ENCODE results near the gene SEC16A. TPM values are rescaled to one million over a fixed set of nuclear protein-coding genes. Genes with fewer than 3 reads are reported as not detected.
"Not testable (repeated sequence)": the region's sequence is repeated elsewhere in the genome, so short reads cannot be mapped to it uniquely, and the experiment has no call there.

SEC16A gene
- total and polyA plus RNA-seq, 7 experiments from 2014 or later: 25.4 to 88.5 (median 83.0) TPM

- no peaks in the 10 kb centered on the region for H3K27me3 Mint-ChIP-seq
- H3K9me3 ChIP-seq (ENCODE audit: control insufficient read depth in 2 of 3, low read length in 3 of 3): no peaks in the 10 kb centered on the region
- H3K9me3 Mint-ChIP-seq: no peaks in the 10 kb centered on the region
- peaks cover 50 to 74% (median 57%) of the 10 kb centered on the region in 7 donors for H3K4me1 Mint-ChIP-seq
- ATAC-seq (no peak), DNase-seq (no peak)
- H3K36me3 Mint-ChIP-seq: peaks cover 0 to 40% (median 7%) of the 10 kb centered on the region in 5 donors
- no peak overlapping the region for H3K27ac ChIP-seq (ENCODE audit: low read depth, low read length)
- ChIA-PET CTCF (no interaction called here), POLR2A (interaction anchor here (0.5 to 2.1 kb wide), 4 partner anchors 13 to 847 kb away, joined by 3 to 8 read pairs (median 4); partner anchors contain the start of gene NELFB)
- H3K36me3 ChIP-seq (ENCODE audit: control insufficient read depth in 2 of 3, insufficient read depth in 3 of 3, low read length in 3 of 3): peaks cover 4 to 37% (median 4%) of the 10 kb centered on the region in 3 experiments
- H3K4me1 ChIP-seq (ENCODE audit: control insufficient read depth in 2 of 2, insufficient read depth in 2 of 2, low read length in 2 of 2): peaks cover 40 to 50% of the 10 kb centered on the region in 2 donors
- intact Hi-C loops (cut with micrococcal nuclease): loop anchor here (10.0 kb wide), 2 partner anchors 127 to 137 kb away; partner anchors contain the start of gene NOTCH1 (in 1 of the 2)
- no peak overlapping the region for H3K4me3 ChIP-seq (ENCODE audit: low read length)
- H3K27me3 ChIP-seq (ENCODE audit: control insufficient read depth in 2 of 2, insufficient read depth in 2 of 2, low read length in 2 of 2): no peaks in the 10 kb centered on the region
- peak overlapping the region in 6 of 9 donors; percentile 31 to 78 (median 69) for H3K27ac Mint-ChIP-seq
- H3K4me3 Mint-ChIP-seq: peak overlapping the region in 5 of 10 donors; percentile 31 to 59 (median 43)
These were observed 74.9 kb downstream of the SEC16A start for GRCh38 chr9:136407911-136408310.

- H3K27me3 Mint-ChIP-seq; H3K9me3 Mint-ChIP-seq; H3K27ac ChIP-seq (ENCODE audit: low read depth, low read length); H3K9me3 ChIP-seq (ENCODE audit: control insufficient read depth in 2 of 3, low read length in 3 of 3); CTCF ChIA-PET; H3K4me3 ChIP-seq (ENCODE audit: low read length); H3K27me3 ChIP-seq (ENCODE audit: control insufficient read depth in 2 of 2, insufficient read depth in 2 of 2, low read length in 2 of 2); ATAC-seq; DNase-seq: not testable (repeated sequence)
- Histone ChIP-seq H3K36me3 (ENCODE audit: control insufficient read depth in 2 of 3, insufficient read depth in 3 of 3, low read length in 3 of 3) (peaks cover 0 to 42% (median 4%) of the 10 kb centered on the region in 3 experiments), H3K4me1 (ENCODE audit: control insufficient read depth in 2 of 2, insufficient read depth in 2 of 2, low read length in 2 of 2) (peaks cover 44 to 49% of the 10 kb centered on the region in 2 donors)
- intact Hi-C loops (cut with micrococcal nuclease): loop anchor here (10.0 kb wide), 2 partner anchors 128 to 138 kb away; partner anchors contain the start of gene NOTCH1 (in 1 of the 2)
- Mint-ChIP-seq H3K4me1 (peaks cover 48 to 74% (median 59%) of the 10 kb centered on the region in 7 donors), H3K36me3 (peaks cover 0 to 45% (median 7%) of the 10 kb centered on the region in 5 donors), H3K4me3 (peak overlapping the region in 1 of 10 donors; percentile 64), H3K27ac (peak overlapping the region in 2 of 9 donors; percentile 21 to 47)
- POLR2A ChIA-PET: interaction anchor here (0.7 kb wide), 1 partner anchor 26 kb away, joined by 3 read pairs; no protein-coding TSS in a partner anchor
These were observed 75.8 kb downstream of the SEC16A start for GRCh38 chr9:136407061-136407460.

GRCh38 chr9:136405904-136406303 lies 76.9 kb downstream of the SEC16A start:
- ATAC-seq; H3K27me3 ChIP-seq (ENCODE audit: control insufficient read depth in 2 of 2, insufficient read depth in 2 of 2, low read length in 2 of 2); DNase-seq; H3K27me3 Mint-ChIP-seq; H3K27ac ChIP-seq (ENCODE audit: low read depth, low read length); CTCF ChIA-PET; H3K9me3 Mint-ChIP-seq; H3K4me3 ChIP-seq (ENCODE audit: low read length); H3K9me3 ChIP-seq (ENCODE audit: control insufficient read depth in 2 of 3, low read length in 3 of 3): not testable (repeated sequence)
- intact Hi-C loops (cut with micrococcal nuclease): loop anchor here (10.0 kb wide), 2 partner anchors 129 to 139 kb away; partner anchors contain the start of gene NOTCH1 (in 1 of the 2)
- POLR2A ChIA-PET: interaction anchor here (0.9 kb wide), 1 partner anchor 93 kb away, joined by 3 read pairs; no protein-coding TSS in a partner anchor
- H3K36me3 Mint-ChIP-seq: peaks cover 0 to 45% (median 7%) of the 10 kb centered on the region in 5 donors
- Histone ChIP-seq H3K36me3 (ENCODE audit: control insufficient read depth in 2 of 3, insufficient read depth in 3 of 3, low read length in 3 of 3) (peaks cover 0 to 46% (median 4%) of the 10 kb centered on the region in 3 experiments), H3K4me1 (ENCODE audit: control insufficient read depth in 2 of 2, insufficient read depth in 2 of 2, low read length in 2 of 2) (peaks cover 35 to 38% of the 10 kb centered on the region in 2 donors)
- peak overlapping the region in 1 of 10 donors; percentile 37 for H3K4me3 Mint-ChIP-seq
- H3K27ac Mint-ChIP-seq: peak overlapping the region in 1 of 9 donors; percentile 48
- H3K4me1 Mint-ChIP-seq: peaks cover 46 to 71% (median 55%) of the 10 kb centered on the region in 7 donors

- ChIA-PET POLR2A (interaction anchor here (0.9 kb wide), 1 partner anchor 93 kb away, joined by 3 read pairs; no protein-coding TSS in a partner anchor), CTCF (no interaction called here)
- no peaks in the 10 kb centered on the region for H3K27me3 Mint-ChIP-seq
- H3K9me3 ChIP-seq (ENCODE audit: control insufficient read depth in 2 of 3, low read length in 3 of 3): no peaks in the 10 kb centered on the region
- peaks cover 36 to 41% of the 10 kb centered on the region in 2 donors for H3K4me1 ChIP-seq (ENCODE audit: control insufficient read depth in 2 of 2, insufficient read depth in 2 of 2, low read length in 2 of 2)
- H3K36me3 Mint-ChIP-seq: peaks cover 0 to 45% (median 7%) of the 10 kb centered on the region in 5 donors
- H3K36me3 ChIP-seq (ENCODE audit: control insufficient read depth in 2 of 3, insufficient read depth in 3 of 3, low read length in 3 of 3): peaks cover 0 to 41% (median 4%) of the 10 kb centered on the region in 3 experiments
- peaks cover 46 to 73% (median 55%) of the 10 kb centered on the region in 7 donors for H3K4me1 Mint-ChIP-seq
- H3K4me3 ChIP-seq (ENCODE audit: low read length): no peak overlapping the region
- H3K27ac Mint-ChIP-seq: peak overlapping the region in 3 of 9 donors; percentile 48 to 81 (median 78)
- no peaks in the 10 kb centered on the region for H3K9me3 Mint-ChIP-seq
- ATAC-seq: no peak
- no peaks in the 10 kb centered on the region for H3K27me3 ChIP-seq (ENCODE audit: control insufficient read depth in 2 of 2, insufficient read depth in 2 of 2, low read length in 2 of 2)
- no peak for DNase-seq
- peak overlapping the region; percentile 19 for H3K27ac ChIP-seq (ENCODE audit: low read depth, low read length)
- intact Hi-C loops (cut with micrococcal nuclease): loop anchor here (10.0 kb wide), 2 partner anchors 129 to 139 kb away; partner anchors contain the start of gene NOTCH1 (in 1 of the 2)
- H3K4me3 Mint-ChIP-seq: peak overlapping the region in 2 of 10 donors; percentile 37 to 59
These were observed 77.4 kb downstream of the SEC16A start for GRCh38 chr9:136405481-136405880.

GRCh38 chr9:136404801-136405136 lies 78.1 kb downstream of the SEC16A start:
- Mint-ChIP-seq H3K27me3 (no peaks in the 10 kb centered on the region), H3K36me3 (peaks cover 0 to 43% (median 7%) of the 10 kb centered on the region in 5 donors), H3K4me3 (peak overlapping the region in 9 of 10 donors; percentile 57 to 76 (median 62)), H3K9me3 (no peaks in the 10 kb centered on the region), H3K27ac (peak overlapping the region; percentile 73 to 88 (median 81)), H3K4me1 (peaks cover 44 to 70% (median 54%) of the 10 kb centered on the region in 7 donors)
- Histone ChIP-seq H3K27me3 (ENCODE audit: control insufficient read depth in 2 of 2, insufficient read depth in 2 of 2, low read length in 2 of 2) (no peaks in the 10 kb centered on the region), H3K36me3 (ENCODE audit: control insufficient read depth in 2 of 3, insufficient read depth in 3 of 3, low read length in 3 of 3) (peaks cover 0 to 41% (median 4%) of the 10 kb centered on the region in 3 experiments), H3K4me1 (ENCODE audit: control insufficient read depth in 2 of 2, insufficient read depth in 2 of 2, low read length in 2 of 2) (peaks cover 38 to 42% of the 10 kb centered on the region in 2 donors), H3K4me3 (ENCODE audit: low read length) (peak overlapping the region; percentile 20), H3K27ac (ENCODE audit: low read depth, low read length) (peak overlapping the region; percentile 68), H3K9me3 (ENCODE audit: control insufficient read depth in 2 of 3, low read length in 3 of 3) (no peaks in the 10 kb centered on the region)
- ATAC-seq (no peak), DNase-seq (no peak)
- CTCF ChIA-PET: no interaction called here
- POLR2A ChIA-PET: no interaction called here
- intact Hi-C loops (cut with micrococcal nuclease): loop anchor here (5.0 to 10.0 kb wide), 4 partner anchors 130 to 497 kb away; partner anchors contain the start of genes CAMSAP1 (in 1 of the 2) and NOTCH1 (in 1 of the 2)

GRCh38 chr9:136403915-136404800 lies 78.7 kb downstream of the SEC16A start:
- H3K9me3 Mint-ChIP-seq: no peaks in the 10 kb centered on the region
- H3K4me1 Mint-ChIP-seq: peaks cover 40 to 67% (median 52%) of the 10 kb centered on the region in 7 donors
- Histone ChIP-seq H3K4me3 (ENCODE audit: low read length) (peak overlapping the region; percentile 20), H3K4me1 (ENCODE audit: control insufficient read depth in 2 of 2, insufficient read depth in 2 of 2, low read length in 2 of 2) (peaks cover 37% of the 10 kb centered on the region in 2 donors), H3K27me3 (ENCODE audit: control insufficient read depth in 2 of 2, insufficient read depth in 2 of 2, low read length in 2 of 2) (no peaks in the 10 kb centered on the region), H3K36me3 (ENCODE audit: control insufficient read depth in 2 of 3, insufficient read depth in 3 of 3, low read length in 3 of 3) (peaks cover 0 to 41% (median 4%) of the 10 kb centered on the region in 3 experiments), H3K9me3 (ENCODE audit: control insufficient read depth in 2 of 3, low read length in 3 of 3) (no peaks in the 10 kb centered on the region), H3K27ac (ENCODE audit: low read depth, low read length) (peak overlapping the region; percentile 68)
- ChIA-PET POLR2A (interaction anchor here (0.7 to 1.5 kb wide), 4 partner anchors 12 to 80 kb away, joined by 3 to 8 read pairs (median 3); partner anchors contain the start of gene DNLZ), CTCF (interaction anchor here (0.6 kb wide), 1 partner anchor 432 kb away, joined by 3 read pairs; no protein-coding TSS in a partner anchor)
- H3K4me3 Mint-ChIP-seq: peak overlapping the region in 9 of 10 donors; percentile 43 to 76 (median 67)
- peak overlapping the region; percentile 51 to 88 (median 79) for H3K27ac Mint-ChIP-seq
- peaks cover 0 to 42% (median 7%) of the 10 kb centered on the region in 5 donors for H3K36me3 Mint-ChIP-seq
- DNase-seq (peak in 3 of 9 donors; percentile 19 to 40 (median 28)), ATAC-seq (no peak)
- no peaks in the 10 kb centered on the region for H3K27me3 Mint-ChIP-seq
- intact Hi-C loops (cut with micrococcal nuclease): loop anchor here (2.0 to 10.0 kb wide), 6 partner anchors 35 to 497 kb away; partner anchors contain the start of genes CAMSAP1 (in 1 of the 2), INPP5E (in 1 of the 2), NOTCH1 (in 1 of the 2) and SEC16A (in 1 of the 2)

All from naive thymus-derived CD4-positive, alpha-beta T cell (primary cell).